ENCODE data around the gene FBXW10B.
"Not testable (repeated sequence)": the region's sequence is repeated elsewhere in the genome, so short reads cannot be mapped to it uniquely, and the experiment has no call there.

FBXW10B gene

GRCh38 chr17:15629991-15630390, 10.5 kb upstream of the FBXW10B start:
- DNase-seq = not testable (repeated sequence)

- not testable (repeated sequence) for DNase-seq
These were observed 4.2 kb upstream of the FBXW10B start for GRCh38 chr17:15623661-15624209.

GRCh38 chr17:15623255-15623654, 3.8 kb upstream of the FBXW10B start:
- DNase-seq = not testable (repeated sequence)

GRCh38 chr17:15622124-15622523, 2.6 kb upstream of the FBXW10B start:
- DNase-seq = not testable (repeated sequence)

GRCh38 chr17:15616828-15617227, 2.7 kb downstream of the FBXW10B start:
- not testable (repeated sequence) for DNase-seq

GRCh38 chr17:15615850-15616249, 3.7 kb downstream of the FBXW10B start:
- DNase-seq = not testable (repeated sequence)

- not testable (repeated sequence) for DNase-seq
These were observed 6.4 kb downstream of the FBXW10B start for GRCh38 chr17:15613111-15613510.

GRCh38 chr17:15592960-15593359, 26.5 kb downstream of the FBXW10B start:
- DNase-seq = not testable (repeated sequence)

- DNase-seq = not testable (repeated sequence)
These were observed 27.5 kb downstream of the FBXW10B start for GRCh38 chr17:15591986-15592385.

GRCh38 chr17:15590844-15591243, 28.7 kb downstream of the FBXW10B start:
- not testable (repeated sequence) for DNase-seq

GRCh38 chr17:15589544-15590536, 29.7 kb downstream of the FBXW10B start:
- DNase-seq = not testable (repeated sequence)

- DNase-seq = not testable (repeated sequence)
These were observed 31.5 kb downstream of the FBXW10B start for GRCh38 chr17:15588017-15588416.

- DNase-seq = not testable (repeated sequence)
These were observed 36.2 kb downstream of the FBXW10B start for GRCh38 chr17:15583313-15583712.

- not testable (repeated sequence) for DNase-seq
These were observed 38.0 kb downstream of the FBXW10B start for GRCh38 chr17:15581462-15581861.

GRCh38 chr17:15576848-15577247, 42.7 kb downstream of the FBXW10B start:
- not testable (repeated sequence) for DNase-seq

- DNase-seq = not testable (repeated sequence)
These were observed 44.8 kb downstream of the FBXW10B start for GRCh38 chr17:15574660-15575059.

- not testable (repeated sequence) for DNase-seq
These were observed 45.6 kb downstream of the FBXW10B start for GRCh38 chr17:15573870-15574269.

All from inflammatory macrophage treated with lipopolysaccharide for 4 hours (primary cell).